GM18526 (cell line): Measurements from ENCODE around the gene SLC25A17.

Experiments
- POLR2A ChIP-seq: IDR thresholded peaks from 3 replicates; pipeline ENCODE4 v1.6.1; 2011; ENCODE audit not compliant: insufficient read length; ENCODE audit errors: extremely low read depth

SLC25A17 gene

GRCh38 chr22:40782521-40782920 is 36.6 kb downstream of the SLC25A17 start:
- TF ChIP-seq POLR2A, result no peak

- no peak for TF ChIP-seq POLR2A
Observed at GRCh38 chr22:40769761-40770160, 49.4 kb downstream of the SLC25A17 start.

- TF ChIP-seq POLR2A, result no peak
Observed at GRCh38 chr22:40768206-40768605, 50.9 kb downstream of the SLC25A17 start.

GRCh38 chr22:40766956-40767355 is 52.2 kb downstream of the SLC25A17 start:
- no peak for TF ChIP-seq POLR2A

- no peak for TF ChIP-seq POLR2A
Observed at GRCh38 chr22:40764763-40765441, 54.2 kb downstream of the SLC25A17 start.

GRCh38 chr22:40759294-40759840 is 59.8 kb downstream of the SLC25A17 start:
- TF ChIP-seq POLR2A, result no peak

- TF ChIP-seq POLR2A, result no peak
Observed at GRCh38 chr22:40758390-40758789, 60.8 kb downstream of the SLC25A17 start.

GRCh38 chr22:40757071-40757470 is 62.1 kb downstream of the SLC25A17 start:
- TF ChIP-seq POLR2A, result no peak

GRCh38 chr22:40753114-40753513 is 66.0 kb downstream of the SLC25A17 start:
- no peak for TF ChIP-seq POLR2A

- TF ChIP-seq POLR2A, result no peak
Observed at GRCh38 chr22:40751250-40751649, 67.9 kb downstream of the SLC25A17 start.

- no peak for TF ChIP-seq POLR2A
Observed at GRCh38 chr22:40749829-40750228, 69.3 kb downstream of the SLC25A17 start.

- TF ChIP-seq POLR2A, result no peak
Observed at GRCh38 chr22:40748388-40749355, 70.5 kb downstream of the SLC25A17 start.

- no peak for TF ChIP-seq POLR2A
Observed at GRCh38 chr22:40747361-40747760, 71.8 kb downstream of the SLC25A17 start.

- TF ChIP-seq POLR2A, result no peak
Observed at GRCh38 chr22:40746428-40747220, 72.5 kb downstream of the SLC25A17 start.

- TF ChIP-seq POLR2A, result no peak
Observed at GRCh38 chr22:40743768-40744167, 75.4 kb downstream of the SLC25A17 start.
